K562 (cell line): Measurements from ENCODE around the gene LCLAT1.

Experiments
- CAMTA2 ChIP-seq: fragments of 250-450 bp; sonication (Bioruptor Pico); conservative IDR thresholded peaks from 2 replicates; pipeline ENCODE4 v1.5.1; 2022
- FOXM1 ChIP-seq, 2 experiments: fragments of 450-650 bp in 1 of 2; sonication (generic) in 1 of 2; formaldehyde crosslinking in 1 of 2; IDR thresholded peaks; 2 replicates each; pipeline versions ENCODE4 v1.6.1 to v1.9.0; 2017 to 2022; ENCODE audit warnings: low read depth in 2 of 2, mild to moderate bottlenecking in 2 of 2, missing genetic modification reagents in 1 of 2, moderate library complexity in 1 of 2
- TCF7 ChIP-seq: sonication (generic); IDR thresholded peaks from 2 replicates; pipeline ENCODE4 v1.6.1; 2016; ENCODE audit warnings: antibody characterized with exemption, borderline replicate concordance
- TF ChIP-seq, protein P1 (sequence below), 3 experiments: IDR thresholded peaks in 2 of 3; conservative IDR thresholded peaks in 1 of 3; 2 replicates each; pipeline ENCODE4 v1.5.1; 2011 to 2012; ENCODE audit warnings: low read length in 3 of 3, mild to moderate bottlenecking in 3 of 3, control low read depth in 2 of 3, improper control_type of control experiment in 1 of 3, inconsistent platforms in 1 of 3, low read depth in 1 of 3, mixed read lengths in 1 of 3, moderate library complexity in 1 of 3; ENCODE audit not compliant: insufficient read depth in 2 of 3

DNA sequence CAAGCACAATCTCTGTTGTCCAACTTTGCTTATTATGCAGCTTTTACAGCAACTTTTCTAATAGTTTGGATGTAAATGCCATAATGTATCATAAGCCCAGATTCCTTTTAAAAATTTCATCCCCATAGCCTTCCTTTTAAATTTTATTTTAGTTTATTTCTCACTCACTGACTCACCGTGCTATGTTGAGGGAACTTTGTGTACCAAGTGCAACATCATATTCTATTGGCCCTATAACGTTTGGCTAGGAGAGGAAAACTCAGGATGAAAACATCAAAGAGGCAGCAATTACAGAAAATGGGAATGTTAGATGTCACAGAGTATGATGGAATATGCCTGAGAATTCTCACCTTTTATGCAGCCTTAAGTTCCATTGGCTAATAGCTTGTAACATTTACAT, 135.5 kb downstream of the LCLAT1 start:
- no peak for TF ChIP-seq FOXM1 (IDR thresholded peaks at IDR 0.05; ENCODE audit: low read depth)
- TF ChIP-seq FOXM1 (CRISPR knock-in tag; IDR thresholded peaks at IDR 0.05; ENCODE audit: low read depth) = no peak
- TF ChIP-seq, protein P1, sequence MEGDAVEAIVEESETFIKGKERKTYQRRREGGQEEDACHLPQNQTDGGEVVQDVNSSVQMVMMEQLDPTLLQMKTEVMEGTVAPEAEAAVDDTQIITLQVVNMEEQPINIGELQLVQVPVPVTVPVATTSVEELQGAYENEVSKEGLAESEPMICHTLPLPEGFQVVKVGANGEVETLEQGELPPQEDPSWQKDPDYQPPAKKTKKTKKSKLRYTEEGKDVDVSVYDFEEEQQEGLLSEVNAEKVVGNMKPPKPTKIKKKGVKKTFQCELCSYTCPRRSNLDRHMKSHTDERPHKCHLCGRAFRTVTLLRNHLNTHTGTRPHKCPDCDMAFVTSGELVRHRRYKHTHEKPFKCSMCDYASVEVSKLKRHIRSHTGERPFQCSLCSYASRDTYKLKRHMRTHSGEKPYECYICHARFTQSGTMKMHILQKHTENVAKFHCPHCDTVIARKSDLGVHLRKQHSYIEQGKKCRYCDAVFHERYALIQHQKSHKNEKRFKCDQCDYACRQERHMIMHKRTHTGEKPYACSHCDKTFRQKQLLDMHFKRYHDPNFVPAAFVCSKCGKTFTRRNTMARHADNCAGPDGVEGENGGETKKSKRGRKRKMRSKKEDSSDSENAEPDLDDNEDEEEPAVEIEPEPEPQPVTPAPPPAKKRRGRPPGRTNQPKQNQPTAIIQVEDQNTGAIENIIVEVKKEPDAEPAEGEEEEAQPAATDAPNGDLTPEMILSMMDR (IDR thresholded peaks at IDR 0.05 in 2 of 3, conservative IDR thresholded peaks at IDR 0.05 in 1 of 3; ENCODE audit: insufficient read depth in 2 of 3, low read depth in 1 of 3, low read length in 3 of 3) = no peak
- TF ChIP-seq CAMTA2 (CRISPR knock-in tag) = no peak
- TF ChIP-seq TCF7 = no peak
